HG02852 (cell line): ENCODE measurements around the gene NCAPG2.
A peak's percentile ranks its signal among the peaks of the same experiment; 100 is the strongest.
"Not testable (repeated sequence)": the region's sequence is repeated elsewhere in the genome, so short reads cannot be mapped to it uniquely, and the experiment has no call there.

Experiments
- ATAC-seq: cut with Tn5 transposase; IDR thresholded peaks from one replicate; pipeline ENCODE4 v1.9.1; 2021; ENCODE audit warnings: mild to moderate bottlenecking, moderate library complexity; ENCODE audit not compliant: unreplicated experiment

The NCAPG2 gene

GRCh38 chr7:158638001-158638400 lies 66.6 kb downstream of the NCAPG2 start:
- no peak for ATAC-seq

- ATAC-seq, result peak; percentile 72
Measured at GRCh38 chr7:158633055-158633956, 71.3 kb downstream of the NCAPG2 start.

- no peak for ATAC-seq
Measured at GRCh38 chr7:158631574-158632195, 72.9 kb downstream of the NCAPG2 start.

DNA sequence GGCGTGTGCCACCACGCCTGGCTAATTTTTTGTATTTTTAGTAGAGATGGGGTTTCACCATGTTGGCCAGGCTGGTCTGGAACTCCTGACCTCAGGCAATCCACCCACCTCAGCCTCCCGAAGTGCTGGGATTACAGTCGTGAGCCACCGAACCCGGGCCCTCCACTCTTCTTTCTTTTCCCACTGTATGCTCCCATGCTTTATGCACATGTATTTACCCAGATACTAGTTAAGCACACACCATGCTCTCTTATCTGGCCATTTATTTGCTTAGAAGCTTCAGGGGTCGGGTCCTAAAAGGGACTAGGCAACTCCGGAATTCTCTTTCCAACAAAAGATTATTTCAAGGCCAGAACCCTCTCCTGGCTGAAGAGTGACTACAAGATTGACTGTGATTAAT lies 78.3 kb downstream of the NCAPG2 start:
- not testable (repeated sequence) for ATAC-seq

DNA sequence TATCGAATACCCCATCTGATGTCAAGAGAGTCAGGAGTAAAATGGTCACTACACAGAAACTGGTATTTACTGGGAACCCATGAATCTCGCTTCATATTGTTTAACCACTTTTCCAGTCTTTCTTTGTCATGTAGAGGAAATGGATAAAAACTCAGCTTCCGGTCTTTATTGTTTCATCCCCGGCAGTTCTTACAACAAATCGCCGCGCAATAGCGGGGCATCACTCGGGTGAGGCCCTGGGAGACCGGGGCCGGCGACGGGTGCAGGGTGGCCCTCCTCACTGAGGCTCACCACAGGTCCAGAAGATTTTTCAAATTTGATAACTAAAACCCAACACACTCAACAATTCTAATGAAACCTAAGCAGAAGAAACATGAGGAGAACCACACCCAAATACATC lies 81.4 kb downstream of the NCAPG2 start:
- no peak for ATAC-seq

DNA sequence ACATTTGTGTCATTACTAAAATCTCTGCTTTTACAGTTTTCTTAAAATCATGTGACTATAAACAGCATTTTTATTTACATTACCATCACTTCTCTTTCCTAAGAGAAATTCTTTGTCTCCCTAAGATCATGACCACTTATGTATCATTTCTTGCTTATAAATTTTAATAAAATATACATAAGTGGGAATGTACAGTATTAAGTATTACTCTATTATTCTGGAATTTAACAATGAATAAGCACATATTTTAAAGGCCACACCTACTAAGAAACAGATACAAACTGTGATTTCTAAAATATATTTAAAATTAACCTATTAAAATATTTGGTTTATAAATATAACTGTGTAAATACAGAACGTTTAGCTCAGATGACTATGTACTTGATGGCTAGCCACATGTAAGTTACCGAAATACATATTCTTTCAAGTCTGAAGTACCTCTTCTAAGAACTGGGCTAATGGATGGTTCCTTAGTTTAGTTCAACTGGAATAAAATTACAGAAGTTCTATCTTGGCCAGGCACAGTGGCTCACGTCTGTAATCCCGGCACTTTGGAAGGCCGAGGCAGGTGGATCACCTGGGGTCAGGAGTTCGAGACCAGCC lies 83.7 kb downstream of the NCAPG2 start:
- no peak for ATAC-seq

GRCh38 chr7:158620418-158620817 lies 84.2 kb downstream of the NCAPG2 start:
- ATAC-seq, result no peak

GRCh38 chr7:158618745-158619140 lies 85.9 kb downstream of the NCAPG2 start:
- no peak for ATAC-seq

DNA sequence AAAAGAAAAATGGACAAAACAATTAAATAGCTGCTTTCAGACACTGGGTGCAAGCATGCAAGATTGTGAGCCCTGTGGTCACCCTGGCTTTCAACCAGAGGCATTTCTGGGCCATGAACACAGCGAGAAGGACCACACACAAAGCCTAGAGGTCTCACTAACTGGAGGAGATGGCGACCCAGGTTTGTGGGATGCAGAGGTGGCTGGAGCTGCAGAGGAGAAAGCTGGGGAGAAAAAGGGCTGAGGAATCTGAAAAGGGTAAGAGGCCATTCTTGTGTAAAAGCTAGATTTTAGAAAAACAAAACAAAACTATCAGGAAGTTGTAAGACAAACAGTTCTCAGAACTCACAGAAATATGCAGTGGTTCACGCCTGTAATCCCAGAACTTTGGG lies 86.9 kb downstream of the NCAPG2 start:
- no peak for ATAC-seq

DNA sequence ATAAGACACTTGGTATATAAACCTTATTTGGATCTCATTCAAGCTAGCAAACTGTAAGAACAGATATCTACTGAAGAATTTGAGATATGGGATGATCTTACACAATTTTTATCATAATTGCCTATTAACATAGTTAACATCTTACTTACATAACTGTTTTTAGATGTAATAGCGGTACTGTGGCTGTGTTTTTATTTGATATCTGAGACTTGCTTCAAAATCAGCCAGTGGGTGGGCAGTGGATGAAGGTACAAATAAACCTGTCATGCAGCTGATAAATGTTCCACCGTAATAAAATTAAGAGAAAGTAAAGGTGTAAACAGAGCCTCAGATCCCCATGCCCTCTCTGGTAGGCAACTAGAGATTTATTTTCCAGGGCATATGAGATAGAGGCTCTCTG lies 88.6 kb downstream of the NCAPG2 start:
- ATAC-seq, result no peak

- ATAC-seq, result no peak
Measured at GRCh38 chr7:158614700-158615099, 89.9 kb downstream of the NCAPG2 start.

DNA sequence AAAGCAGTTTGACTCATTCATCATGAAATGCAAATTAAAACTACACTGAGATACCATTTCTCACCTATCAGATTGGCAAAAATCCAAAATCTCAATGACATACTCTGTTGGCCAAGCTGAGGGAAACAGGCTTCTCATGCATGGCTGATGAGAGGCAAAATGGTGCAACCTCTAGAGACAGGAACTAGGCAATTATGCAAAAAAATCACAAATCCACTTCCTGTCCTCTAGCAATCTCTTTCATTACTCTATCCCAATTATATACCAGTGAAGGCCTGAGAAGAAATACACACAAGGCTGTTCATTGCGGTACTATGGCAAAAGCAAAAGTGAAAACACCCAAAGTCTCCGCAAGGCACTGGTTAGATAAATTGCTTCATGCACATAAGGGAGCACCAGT lies 91.1 kb downstream of the NCAPG2 start:
- ATAC-seq, result peak; percentile 95

DNA sequence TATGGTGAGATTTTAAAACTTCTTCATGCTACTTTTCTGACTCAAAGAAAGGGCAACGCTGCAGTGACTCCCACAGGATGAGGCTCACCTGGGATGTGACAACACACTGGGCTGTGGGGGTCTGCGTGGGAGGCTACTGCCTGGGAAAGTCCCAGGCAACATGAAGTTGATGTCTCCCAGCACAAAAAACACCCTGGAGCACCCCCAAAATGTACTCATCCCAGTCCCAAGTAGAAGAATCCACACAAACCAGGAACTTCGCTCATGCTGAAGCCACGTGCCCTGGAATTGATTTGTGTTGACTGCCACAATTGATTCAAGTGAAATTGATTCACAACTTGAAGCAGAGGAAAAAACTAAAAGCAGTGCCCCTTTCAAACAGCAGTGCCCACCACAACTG lies 92.1 kb downstream of the NCAPG2 start:
- no peak for ATAC-seq

- no peak for ATAC-seq
Measured at GRCh38 chr7:158611541-158611940, 93.1 kb downstream of the NCAPG2 start.

DNA sequence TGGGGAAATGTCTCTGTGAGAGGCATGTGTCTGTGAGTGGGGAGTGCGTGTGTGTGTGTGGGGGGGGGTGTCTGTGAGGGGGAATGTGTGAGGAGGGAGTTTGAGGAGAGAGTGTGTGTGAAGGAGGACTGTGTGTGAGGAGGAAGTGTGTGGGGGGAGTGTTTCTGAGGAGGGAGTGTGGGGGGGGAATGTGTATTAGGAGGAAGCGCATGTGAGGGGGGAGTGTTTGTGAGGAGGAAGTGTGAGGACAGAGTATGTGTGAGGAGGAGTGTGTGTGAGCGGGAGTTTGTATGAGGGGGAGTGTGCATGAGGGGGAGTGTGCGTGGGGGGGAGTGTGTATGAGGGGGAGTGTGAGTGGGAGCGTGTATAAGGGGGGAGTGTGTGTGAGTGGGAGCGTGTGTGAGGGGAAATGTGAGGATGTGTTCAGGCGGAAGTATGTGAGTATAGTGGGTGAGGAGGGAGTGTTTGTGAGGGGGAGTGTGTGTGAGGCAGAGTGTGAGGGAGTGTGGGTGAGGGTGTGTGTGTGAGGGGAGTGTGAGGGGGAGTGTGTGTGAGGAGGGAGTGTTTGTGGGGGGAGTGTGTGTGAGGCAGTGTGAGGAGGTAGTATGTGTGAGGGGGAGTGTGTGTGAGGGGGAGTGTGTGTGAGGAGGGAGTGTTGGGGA lies 95.2 kb downstream of the NCAPG2 start:
- no peak for ATAC-seq

- no peak for ATAC-seq
Measured at GRCh38 chr7:158607563-158607962, 97.0 kb downstream of the NCAPG2 start.

GRCh38 chr7:158606671-158607424 lies 97.8 kb downstream of the NCAPG2 start:
- ATAC-seq, result no peak

DNA sequence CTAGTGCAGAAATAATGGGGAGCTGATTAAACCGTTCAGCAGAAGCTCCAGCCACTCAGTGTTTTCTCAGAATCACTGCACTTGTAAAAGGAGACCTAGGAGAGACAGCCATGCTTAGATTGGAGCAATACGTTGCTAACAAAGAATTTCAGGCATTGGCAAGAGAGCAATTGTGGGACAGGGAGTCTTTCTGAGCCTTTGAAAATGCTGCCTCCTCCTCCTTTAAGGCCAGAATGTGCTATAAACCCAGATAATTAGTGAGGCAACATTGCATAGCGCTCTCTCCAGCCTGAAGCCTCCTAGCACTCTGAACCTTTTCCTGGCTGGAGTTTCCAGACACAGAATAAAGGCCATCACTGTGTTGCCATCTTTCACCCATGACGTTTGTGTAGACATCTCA lies 98.5 kb downstream of the NCAPG2 start:
- ATAC-seq, result no peak

DNA sequence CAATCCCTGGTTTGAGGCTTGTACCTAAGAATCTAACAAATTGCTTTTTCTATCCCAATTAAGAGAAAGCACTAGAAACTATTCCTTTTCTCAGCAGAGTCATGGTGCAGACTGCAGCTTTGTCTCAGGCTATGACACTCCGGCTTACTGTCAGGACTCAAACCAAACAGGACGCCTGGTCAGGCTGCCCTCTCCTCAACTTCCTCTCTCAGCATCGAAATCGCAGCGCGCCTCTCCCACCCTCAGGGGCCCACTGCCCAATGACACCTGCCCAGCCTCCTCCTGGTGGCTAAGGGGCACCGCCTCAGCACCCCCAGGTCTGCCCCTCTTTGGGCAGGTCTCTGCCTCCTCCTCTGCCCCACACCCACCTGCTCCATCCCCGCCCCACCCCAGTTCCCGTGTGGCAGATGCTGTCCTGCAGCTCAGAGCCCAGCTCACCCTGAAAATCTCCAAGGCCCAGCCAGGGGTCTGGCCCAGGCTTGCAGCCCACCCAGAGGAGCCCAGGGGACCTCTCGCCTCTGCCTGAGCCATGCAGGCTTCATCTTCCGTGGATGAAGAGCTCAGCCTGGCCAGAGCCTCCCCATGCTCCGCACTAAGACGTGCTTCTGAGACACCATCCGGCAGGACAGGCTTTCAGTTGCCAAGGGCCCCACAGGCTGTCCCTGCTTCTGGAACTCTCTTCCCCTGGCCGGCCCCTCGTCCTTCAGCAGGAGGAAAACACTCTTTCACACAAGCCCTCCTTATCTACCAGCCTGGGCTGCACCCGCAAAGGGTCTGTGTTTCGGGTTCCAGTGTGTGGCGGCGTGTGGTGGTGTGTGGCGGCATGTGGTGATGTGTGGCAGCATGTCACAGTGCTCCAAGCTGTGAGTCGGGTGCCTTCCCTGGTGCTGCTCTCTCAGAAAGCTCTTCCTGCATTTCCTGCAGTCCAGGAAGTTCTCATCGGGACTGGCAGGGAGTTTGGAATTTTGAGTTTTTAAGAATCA lies 100.5 kb downstream of the NCAPG2 start:
- peak; percentile 29 for ATAC-seq
